Stimulated activated naive CD8-positive, alpha-beta T cell treated with anti-CD3 and anti-CD28 coated beads, Interleukin-15, amount 100 ng/mL, for 72 hours (primary cell): ENCODE data around the gene WDR37.
A peak's percentile ranks its signal among the peaks of the same experiment; 100 is the strongest.
"Not testable (repeated sequence)": the region's sequence is repeated elsewhere in the genome, so short reads cannot be mapped to it uniquely, and the experiment has no call there.

ENCODE experiments used
- ATAC-seq: fragments of 150-1000 bp; cut with Tn5 transposase; 2 replicates; pipeline ENCODE4 v1.10.0; 2021; ENCODE audit warnings: mild to moderate bottlenecking, moderate library complexity
- DNase-seq, 2 donors: peaks; one replicate each; pipeline ENCODE4 v3.0.0; 2021 to 2022
- H3K27ac Mint-ChIP-seq, 2 donors: one replicate each; pipeline ENCODE4 v1.8.0; 2022; ENCODE audit warnings: mild to moderate bottlenecking in 2 of 2, mixed read lengths in 2 of 2, moderate library complexity in 2 of 2
- H3K27me3 Mint-ChIP-seq: one replicate; pipeline ENCODE4 v1.8.0; 2022; ENCODE audit warnings: mixed read lengths
- H3K4me1 Mint-ChIP-seq: one replicate; pipeline ENCODE4 v1.8.0; 2022; ENCODE audit warnings: mild to moderate bottlenecking, mixed read lengths
- H3K4me3 Mint-ChIP-seq, 2 donors: one replicate each; pipeline ENCODE4 v1.8.0; 2022; ENCODE audit warnings: mild to moderate bottlenecking in 2 of 2, mixed read lengths in 2 of 2, moderate library complexity in 1 of 2
- H3K9me3 Mint-ChIP-seq, 2 donors: one replicate each; pipeline ENCODE4 v1.8.0; 2022; ENCODE audit warnings: mixed read lengths in 2 of 2

Gene WDR37

DNA sequence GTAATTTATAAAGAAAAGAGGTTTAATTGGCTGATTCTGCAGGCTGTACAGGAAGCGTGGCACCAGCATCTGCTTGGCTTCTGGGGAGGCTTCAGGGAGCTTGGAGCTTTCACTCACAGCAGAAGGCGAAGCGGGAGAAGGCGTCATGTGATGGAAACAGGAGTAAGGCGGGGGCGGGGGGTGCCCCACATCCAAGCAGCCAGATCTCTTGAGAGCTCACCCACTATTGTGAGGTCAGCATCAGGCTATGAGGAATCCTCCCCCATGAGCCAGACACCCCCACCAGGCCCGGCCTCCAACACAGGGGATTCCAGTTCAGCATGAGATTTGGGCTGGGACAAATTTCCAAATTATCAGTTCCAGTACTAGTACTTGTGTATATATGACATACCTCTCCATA, 46.2 kb downstream of the WDR37 start:
- no peaks in the 10 kb centered on the region for H3K9me3 Mint-ChIP-seq
- no peak for DNase-seq
- peaks cover 43% of the 10 kb centered on the region for H3K4me1 Mint-ChIP-seq
- ATAC-seq, result peak; percentile 54
- H3K27ac Mint-ChIP-seq, result no peak overlapping the region
- no peak overlapping the region for H3K4me3 Mint-ChIP-seq
- H3K27me3 Mint-ChIP-seq, result no peaks in the 10 kb centered on the region

DNA sequence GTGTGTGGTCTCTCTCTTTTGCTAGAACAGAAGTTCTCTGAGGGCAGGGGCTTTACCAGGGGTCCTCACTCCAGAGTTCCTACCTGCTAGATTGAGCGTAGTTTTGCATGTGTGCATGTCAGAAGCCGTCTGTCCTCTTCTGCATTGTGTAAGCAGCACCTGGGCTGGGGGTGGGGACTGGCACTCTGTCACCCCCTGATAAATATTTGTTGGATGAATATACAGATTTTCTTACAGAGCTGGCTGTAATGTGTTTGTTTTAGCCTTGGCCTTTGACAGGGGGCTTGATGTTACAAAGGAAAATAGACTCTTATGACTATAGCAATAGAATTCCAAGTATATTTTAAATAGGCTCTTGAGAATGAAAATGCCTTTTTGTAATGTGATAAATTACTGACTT, 46.6 kb downstream of the WDR37 start:
- Mint-ChIP-seq H3K27ac (no peak overlapping the region), H3K9me3 (no peaks in the 10 kb centered on the region), H3K4me1 (peaks cover 43% of the 10 kb centered on the region), H3K27me3 (no peaks in the 10 kb centered on the region), H3K4me3 (no peak overlapping the region)
- no peak for DNase-seq
- ATAC-seq, result no peak

DNA sequence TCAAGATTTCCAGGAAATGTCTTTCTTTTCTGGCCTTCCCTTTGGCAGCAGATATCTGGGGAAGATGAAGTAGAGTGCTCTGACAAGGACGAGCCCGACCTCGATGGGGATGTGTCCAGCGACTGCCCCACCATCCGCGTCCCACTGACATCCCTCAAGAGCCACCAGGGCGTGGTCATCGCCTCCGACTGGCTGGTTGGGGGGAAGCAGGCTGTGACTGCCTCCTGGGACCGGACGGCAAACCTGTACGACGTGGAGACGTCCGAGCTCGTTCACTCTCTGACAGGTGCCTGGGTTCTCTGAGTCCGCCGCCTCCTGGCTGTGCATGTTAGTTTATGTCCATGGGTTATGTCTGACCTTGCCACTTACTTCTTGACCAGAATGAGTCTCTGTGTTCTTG, 47.4 kb downstream of the WDR37 start:
- Mint-ChIP-seq H3K4me3 (no peak overlapping the region), H3K27me3 (no peaks in the 10 kb centered on the region), H3K4me1 (peaks cover 47% of the 10 kb centered on the region), H3K27ac (no peak overlapping the region), H3K9me3 (no peaks in the 10 kb centered on the region)
- ATAC-seq (no peak), DNase-seq (no peak)

DNA sequence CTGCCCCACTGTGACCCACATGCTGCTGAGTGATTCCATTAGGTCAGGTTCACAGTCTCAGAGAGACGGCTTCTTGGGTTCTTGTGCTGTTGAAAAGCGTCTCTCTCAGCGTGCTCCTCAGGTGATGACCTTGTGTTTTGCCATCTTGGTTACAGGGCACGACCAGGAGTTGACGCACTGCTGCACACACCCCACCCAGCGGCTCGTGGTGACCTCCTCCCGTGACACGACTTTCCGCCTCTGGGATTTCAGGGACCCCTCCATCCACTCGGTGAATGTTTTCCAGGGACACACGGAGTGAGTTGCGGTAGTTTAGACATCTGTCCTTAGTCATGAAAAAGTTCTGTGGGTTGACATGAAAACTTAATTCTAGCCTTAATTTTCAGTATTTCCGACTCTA, 48.8 kb downstream of the WDR37 start:
- Mint-ChIP-seq H3K9me3 (no peaks in the 10 kb centered on the region), H3K4me3 (no peak overlapping the region), H3K27ac (peak overlapping the region in 1 of 2 donors; percentile 9), H3K4me1 (peaks cover 46% of the 10 kb centered on the region), H3K27me3 (no peaks in the 10 kb centered on the region)
- ATAC-seq (no peak), DNase-seq (no peak)

DNA sequence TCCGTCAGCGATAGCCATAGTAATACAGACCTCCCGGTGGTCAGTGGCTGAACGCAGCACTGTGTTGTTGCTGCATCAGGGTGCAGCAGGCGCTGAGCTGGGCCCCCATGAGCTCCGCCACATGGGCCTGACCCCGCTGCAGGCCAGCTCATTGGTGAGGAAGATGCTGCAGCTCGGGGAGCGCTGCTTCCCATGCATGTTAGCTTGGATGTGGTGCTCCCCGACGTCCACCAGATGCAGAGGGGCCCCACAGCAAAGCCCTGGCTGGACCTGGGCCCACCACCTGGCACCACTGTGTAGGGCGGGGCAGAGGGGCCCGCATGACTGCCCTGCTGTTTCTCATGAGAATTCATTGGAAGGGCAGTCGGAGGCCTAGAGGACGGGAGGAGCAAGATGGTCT, 50.8 kb downstream of the WDR37 start:
- DNase-seq, result no peak
- no peak overlapping the region for H3K4me3 Mint-ChIP-seq
- ATAC-seq, result no peak
- no peaks in the 10 kb centered on the region for H3K9me3 Mint-ChIP-seq
- peaks cover 47% of the 10 kb centered on the region for H3K4me1 Mint-ChIP-seq
- no peak overlapping the region for H3K27ac Mint-ChIP-seq
- no peaks in the 10 kb centered on the region for H3K27me3 Mint-ChIP-seq

DNA sequence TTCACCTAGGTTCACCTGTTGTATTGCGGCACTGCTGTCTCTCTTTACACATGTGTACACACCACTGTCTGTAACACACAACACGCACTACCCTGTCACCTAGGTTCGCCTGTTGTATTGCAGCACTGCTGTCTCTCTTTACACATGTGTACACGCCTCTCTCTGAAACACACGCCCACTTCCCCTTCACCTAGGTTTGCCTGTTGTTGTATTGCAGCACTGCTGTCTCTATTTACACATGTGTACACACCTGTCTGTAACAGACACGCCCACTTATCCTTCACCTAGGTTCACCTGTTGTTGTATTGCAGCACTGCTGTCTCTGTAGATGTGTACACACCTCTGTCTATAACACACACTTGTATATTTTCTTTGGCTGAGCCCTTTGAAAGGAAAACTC, 51.5 kb downstream of the WDR37 start:
- ATAC-seq (no peak), DNase-seq (no peak)
- H3K27me3 Mint-ChIP-seq, result no peaks in the 10 kb centered on the region
- peaks cover 47% of the 10 kb centered on the region for H3K4me1 Mint-ChIP-seq
- H3K27ac Mint-ChIP-seq, result no peak overlapping the region
- H3K9me3 Mint-ChIP-seq, result no peaks in the 10 kb centered on the region
- H3K4me3 Mint-ChIP-seq, result no peak overlapping the region

DNA sequence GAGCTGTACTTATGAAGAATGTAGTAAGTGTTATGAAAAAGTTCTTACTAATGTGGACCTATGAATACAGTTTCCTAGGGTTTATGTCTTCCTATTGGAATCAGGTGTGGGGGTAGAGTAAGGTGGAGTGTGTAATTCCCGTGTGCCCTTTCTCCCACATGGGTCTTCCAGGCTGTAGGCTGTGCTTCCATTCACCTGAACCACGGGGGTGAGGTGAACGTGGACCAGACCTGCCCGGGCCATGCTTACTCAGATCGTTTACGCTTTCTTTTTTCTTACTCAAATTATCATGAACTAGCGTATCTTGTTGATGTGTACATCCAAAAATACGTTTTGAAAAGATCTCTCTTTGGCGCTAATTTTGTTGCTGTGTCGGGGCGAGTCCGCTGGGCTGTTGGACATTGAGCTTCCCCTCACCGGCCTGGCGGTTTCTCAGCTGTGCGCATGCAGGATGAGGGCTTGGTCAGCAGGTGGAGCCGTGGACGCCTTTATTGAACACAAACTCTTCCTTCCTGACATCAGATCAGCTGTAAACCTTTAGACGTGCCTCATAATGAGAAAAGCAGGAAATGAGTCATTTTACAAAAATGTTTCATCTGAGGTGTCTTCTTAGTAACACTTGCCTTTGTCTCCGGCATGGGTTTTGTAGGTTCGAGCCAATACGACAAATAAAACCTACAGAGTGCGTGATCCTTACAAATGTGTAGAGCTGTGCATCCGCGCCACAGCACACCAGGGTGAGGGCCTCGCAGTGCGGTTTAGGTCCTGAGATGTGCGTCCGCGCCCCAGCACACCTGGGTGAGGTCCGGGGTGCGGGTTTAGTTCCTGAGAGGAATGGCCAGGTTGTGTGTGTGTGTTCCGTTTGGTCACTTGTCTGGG, 53.8 kb downstream of the WDR37 start:
- H3K27me3 Mint-ChIP-seq, result no peaks in the 10 kb centered on the region
- peaks cover 43% of the 10 kb centered on the region for H3K4me1 Mint-ChIP-seq
- DNase-seq (peak; percentile 70 to 81), ATAC-seq (peak; percentile 98)
- H3K4me3 Mint-ChIP-seq, result peak overlapping the region; percentile 59 to 76
- no peaks in the 10 kb centered on the region for H3K9me3 Mint-ChIP-seq
- H3K27ac Mint-ChIP-seq, result peak overlapping the region; percentile 64 to 85

DNA sequence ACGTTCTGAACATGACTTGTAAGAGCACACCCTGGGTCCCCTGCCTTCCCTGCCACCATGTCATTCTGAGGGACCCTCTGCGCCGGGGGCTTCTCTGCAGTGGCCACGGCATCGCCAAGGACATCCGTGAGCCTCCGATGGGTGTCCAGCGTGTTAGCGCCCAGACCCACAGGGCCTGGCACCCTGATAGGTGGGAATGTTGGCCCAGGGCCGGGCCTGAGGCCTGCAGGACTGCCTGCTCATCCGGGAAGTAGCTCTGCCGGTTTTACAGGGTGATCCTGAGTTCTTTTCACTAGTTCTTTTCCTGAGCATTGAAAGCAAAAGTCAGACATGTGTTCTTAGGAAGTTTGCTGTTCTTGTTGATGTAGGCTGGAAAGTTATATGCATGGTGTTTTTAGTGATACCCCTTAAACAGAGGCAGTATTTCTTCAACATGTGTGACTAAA, 54.5 kb downstream of the WDR37 start:
- H3K27me3 Mint-ChIP-seq, result no peaks in the 10 kb centered on the region
- peaks cover 48% of the 10 kb centered on the region for H3K4me1 Mint-ChIP-seq
- ATAC-seq (no peak), DNase-seq (no peak)
- H3K9me3 Mint-ChIP-seq, result no peaks in the 10 kb centered on the region
- peak overlapping the region; percentile 59 to 76 for H3K4me3 Mint-ChIP-seq
- peak overlapping the region; percentile 83 to 85 for H3K27ac Mint-ChIP-seq

DNA sequence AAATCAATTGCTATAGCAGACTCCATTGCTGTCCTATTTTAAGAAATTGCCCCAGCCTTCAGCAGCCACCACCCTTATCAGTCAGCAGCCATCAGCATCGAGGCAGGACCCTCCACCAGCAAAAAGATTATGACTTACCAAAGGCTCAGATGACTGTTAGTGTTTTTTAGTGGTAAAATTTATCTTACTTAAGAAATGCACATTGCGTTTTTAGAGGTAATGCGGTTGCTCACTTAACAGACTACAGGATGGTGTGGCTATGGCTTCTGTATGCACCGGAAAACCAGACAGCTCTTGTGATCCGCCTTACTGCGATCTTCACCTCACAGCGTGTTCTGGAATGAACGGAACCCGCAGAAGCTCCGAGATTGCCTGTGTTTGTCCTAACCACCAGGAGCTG, 58.1 kb downstream of the WDR37 start:
- Mint-ChIP-seq H3K27me3 (no peaks in the 10 kb centered on the region), H3K9me3 (no peaks in the 10 kb centered on the region), H3K4me3 (no peak overlapping the region), H3K27ac (no peak overlapping the region), H3K4me1 (peaks cover 67% of the 10 kb centered on the region)
- ATAC-seq (no peak), DNase-seq (no peak)

DNA sequence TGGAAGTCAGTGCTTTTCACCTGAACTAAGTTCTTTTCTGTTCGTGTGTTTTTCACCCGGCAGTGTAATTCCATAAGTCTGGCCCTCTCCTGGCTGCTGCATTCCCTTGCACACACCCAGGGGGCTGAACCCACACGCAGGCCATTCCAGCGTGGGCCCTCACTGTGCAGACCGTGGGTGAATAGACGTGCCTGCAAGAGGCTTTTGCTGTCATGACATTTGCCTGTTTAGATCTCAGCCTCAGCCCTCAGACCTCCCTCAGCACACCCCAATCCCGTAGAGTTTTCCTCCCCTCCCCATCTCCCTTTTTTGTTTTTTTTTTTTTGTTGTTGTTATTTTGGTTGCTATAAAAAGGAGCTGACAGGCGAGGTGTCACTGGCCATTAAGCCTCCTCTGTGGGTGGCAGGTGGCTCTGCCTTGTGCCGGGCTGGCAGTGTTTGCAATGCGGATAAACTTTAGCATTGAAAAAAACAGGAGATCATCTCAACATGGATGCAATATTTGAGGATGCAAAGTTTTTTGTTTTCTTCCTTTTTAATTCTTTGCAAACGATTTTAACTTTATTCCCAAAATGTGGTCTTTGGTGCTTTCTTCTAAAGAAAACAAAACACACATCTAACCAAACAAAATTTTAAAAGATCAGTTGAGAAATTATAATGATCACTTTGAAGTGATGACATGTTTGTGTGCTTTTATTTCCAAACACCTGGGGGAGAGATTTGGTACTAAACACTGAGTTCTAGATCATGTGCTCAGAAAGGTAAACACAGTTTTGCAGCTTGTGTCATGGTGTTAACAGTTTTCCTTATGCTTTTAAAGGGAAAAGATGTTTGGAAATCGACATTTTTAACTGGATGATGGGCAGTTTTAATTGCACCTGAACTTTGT, 58.8 kb downstream of the WDR37 start:
- Mint-ChIP-seq H3K9me3 (no peaks in the 10 kb centered on the region), H3K27me3 (no peaks in the 10 kb centered on the region), H3K27ac (no peak overlapping the region), H3K4me3 (no peak overlapping the region), H3K4me1 (peaks cover 62% of the 10 kb centered on the region)
- DNase-seq (no peak), ATAC-seq (no peak)

DNA sequence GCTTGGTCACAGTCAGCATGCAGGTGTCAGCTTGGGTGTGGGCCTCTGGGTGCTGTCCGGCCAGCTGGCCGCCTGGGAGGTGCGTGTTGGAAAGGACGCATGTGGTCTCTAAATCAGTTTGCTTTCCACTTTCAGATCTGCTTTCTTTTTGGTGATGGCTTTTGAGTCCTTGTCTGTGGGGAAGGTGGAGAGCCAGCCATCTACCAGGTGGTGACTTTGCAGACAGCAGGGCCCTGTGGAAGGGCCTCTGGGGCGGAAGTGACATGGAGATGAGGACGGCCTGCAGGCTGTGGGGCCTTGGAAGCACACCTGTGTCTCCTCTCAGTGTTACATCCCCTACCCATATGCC, 59.4 kb downstream of the WDR37 start:
- ATAC-seq (no peak), DNase-seq (no peak)
- Mint-ChIP-seq H3K9me3 (no peaks in the 10 kb centered on the region), H3K4me3 (no peak overlapping the region), H3K27me3 (no peaks in the 10 kb centered on the region), H3K4me1 (peaks cover 56% of the 10 kb centered on the region), H3K27ac (no peak overlapping the region)

DNA sequence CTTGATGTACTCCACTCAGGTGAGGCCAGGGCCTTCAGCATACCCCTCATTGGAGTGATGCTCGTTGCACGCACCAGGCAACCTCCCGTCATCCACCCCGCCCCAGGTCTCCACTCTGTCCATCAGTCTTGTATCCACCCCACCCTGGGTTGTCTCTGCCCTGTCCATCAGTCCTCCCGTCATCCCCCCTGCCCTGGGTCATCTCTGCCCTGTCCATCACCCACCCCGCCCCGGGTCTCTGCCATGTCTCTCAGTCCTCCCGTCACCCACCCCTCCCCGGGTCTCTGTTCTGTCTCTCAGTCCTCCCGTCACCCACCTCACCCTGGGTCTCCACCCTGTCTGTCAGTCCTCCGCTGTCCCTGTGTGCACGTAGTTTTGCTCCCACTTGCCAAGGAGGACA, 59.9 kb downstream of the WDR37 start:
- no peak overlapping the region for H3K4me3 Mint-ChIP-seq
- peaks cover 51% of the 10 kb centered on the region for H3K4me1 Mint-ChIP-seq
- DNase-seq (no peak), ATAC-seq (peak; percentile 67)
- H3K9me3 Mint-ChIP-seq, result no peaks in the 10 kb centered on the region
- no peaks in the 10 kb centered on the region for H3K27me3 Mint-ChIP-seq
- no peak overlapping the region for H3K27ac Mint-ChIP-seq

DNA sequence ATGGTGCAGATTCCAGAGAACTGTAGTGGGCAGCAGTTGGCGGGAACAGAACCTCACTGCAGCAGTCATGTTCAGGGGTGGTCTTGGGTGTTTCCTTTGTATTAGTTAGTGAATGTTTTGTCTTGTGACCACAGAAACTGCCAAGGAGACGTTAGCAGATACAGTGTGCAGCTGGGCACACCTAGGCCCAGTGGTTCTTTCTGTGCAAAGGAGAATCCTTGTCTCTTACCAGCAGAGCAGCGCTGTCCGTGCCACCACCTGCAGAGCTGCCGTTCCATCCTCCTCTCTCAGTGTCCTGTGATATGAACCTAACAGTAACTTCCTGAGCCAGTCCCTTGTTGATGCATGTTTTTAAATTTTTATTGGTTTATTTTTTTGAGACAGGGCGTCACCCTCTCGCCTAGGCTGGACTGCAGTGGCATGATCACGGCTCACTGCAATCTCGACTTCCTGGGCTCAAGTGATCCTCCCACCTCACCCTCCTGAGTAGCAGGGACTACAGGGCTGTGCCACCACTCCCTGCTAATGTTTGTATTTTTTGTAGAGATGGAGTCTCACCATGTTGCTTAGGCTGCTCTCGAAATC, 60.6 kb downstream of the WDR37 start:
- Mint-ChIP-seq H3K4me1 (peaks cover 44% of the 10 kb centered on the region), H3K27ac (peak overlapping the region in 1 of 2 donors; percentile 78), H3K9me3 (no peaks in the 10 kb centered on the region), H3K27me3 (no peaks in the 10 kb centered on the region), H3K4me3 (no peak overlapping the region)
- no peak for DNase-seq
- no peak for ATAC-seq

DNA sequence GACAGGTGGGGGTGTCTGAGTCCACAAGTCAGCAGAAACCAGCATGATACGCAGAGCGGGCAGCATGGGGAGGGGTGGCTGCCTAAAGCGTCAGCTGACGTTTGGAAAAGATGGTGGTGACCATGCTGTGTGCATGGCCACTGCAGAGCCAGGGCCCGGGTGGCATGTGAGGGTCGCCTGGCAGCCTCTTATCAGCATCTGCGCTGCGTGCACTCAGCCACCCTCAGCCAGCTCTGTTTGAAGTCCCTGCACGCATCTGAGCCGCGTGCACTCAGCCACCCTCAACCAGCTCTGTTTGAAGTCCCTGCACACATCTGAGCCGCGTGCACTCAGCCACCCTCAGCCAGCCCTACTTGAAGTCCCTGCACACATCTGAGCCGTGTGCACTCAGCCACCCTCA, 61.5 kb downstream of the WDR37 start:
- Mint-ChIP-seq H3K9me3 (no peaks in the 10 kb centered on the region), H3K4me1 (peaks cover 44% of the 10 kb centered on the region), H3K27me3 (no peaks in the 10 kb centered on the region), H3K27ac (no peak overlapping the region), H3K4me3 (no peak overlapping the region)
- no peak for DNase-seq
- ATAC-seq, result no peak

DNA sequence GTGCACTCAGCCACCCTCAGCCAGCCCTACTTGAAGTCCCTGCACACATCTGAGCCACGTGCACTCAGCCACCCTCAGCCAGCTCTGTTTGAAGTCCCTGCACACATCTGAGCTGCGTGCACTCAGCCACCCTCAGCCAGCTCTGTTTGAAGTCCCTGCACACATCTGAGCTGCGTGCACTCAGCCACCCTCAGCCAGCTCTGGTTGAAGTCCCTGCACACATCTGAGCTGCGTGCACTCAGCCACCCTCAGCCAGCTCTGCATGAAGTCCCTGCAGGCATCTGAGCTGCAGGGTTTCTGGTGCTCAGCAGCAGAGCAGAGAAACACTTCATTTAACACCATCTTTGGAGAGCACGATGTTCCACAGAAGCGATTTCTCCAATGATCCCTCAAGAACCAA, 62.1 kb downstream of the WDR37 start:
- Mint-ChIP-seq H3K4me1 (peaks cover 48% of the 10 kb centered on the region), H3K27ac (peak overlapping the region in 1 of 2 donors; percentile 57)
- not testable (repeated sequence) for ATAC-seq, DNase-seq, H3K4me3 Mint-ChIP-seq, H3K9me3 Mint-ChIP-seq, H3K27me3 Mint-ChIP-seq

DNA sequence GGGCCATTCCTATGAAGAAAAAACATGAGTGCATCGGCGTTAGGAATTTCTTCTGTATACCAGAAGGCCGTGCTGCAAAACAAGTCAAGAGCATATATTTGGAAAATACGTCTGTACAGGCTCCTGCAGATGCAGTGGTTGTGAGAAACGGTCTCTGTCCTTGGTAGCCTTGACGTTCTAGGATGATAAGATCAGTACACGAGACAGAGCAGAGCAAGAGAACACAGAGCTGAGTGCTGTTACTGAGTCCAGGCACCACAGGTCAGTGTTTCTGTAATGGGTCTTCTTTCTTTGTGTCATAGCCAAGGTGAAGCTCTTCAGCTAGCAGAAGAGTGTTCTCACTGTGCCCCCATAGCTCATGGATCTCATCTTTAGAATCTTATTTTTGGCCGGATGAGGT, 62.8 kb downstream of the WDR37 start:
- no peak for ATAC-seq
- Mint-ChIP-seq H3K27me3 (no peaks in the 10 kb centered on the region), H3K4me1 (peaks cover 55% of the 10 kb centered on the region), H3K4me3 (no peak overlapping the region), H3K27ac (no peak overlapping the region), H3K9me3 (no peaks in the 10 kb centered on the region)
- no peak for DNase-seq
